ENCODE data around the gene GPHB5.

GRCh38 chr14:63328787-63329737 is 10.3 kb upstream of the GPHB5 start:
- TF ChIP-seq POLR2AphosphoS5 (IDR thresholded peaks at IDR 0.05; ENCODE audit: borderline replicate concordance, low read depth, low read length) (no peak), EZH2 (IDR thresholded peaks at IDR 0.05) (no peak), FOXP2 (optimal IDR thresholded peaks at IDR 0.05; ENCODE audit: control extremely low read depth, extremely low read length, insufficient read depth) (no peak)
